HG03575 (cell line): ENCODE data around the gene CDH13.

Experiments
- ATAC-seq: cut with Tn5 transposase; IDR thresholded peaks from one replicate; pipeline ENCODE4 v1.9.1; 2021; ENCODE audit not compliant: unreplicated experiment, insufficient number of reproducible peaks, low FRiP score; ENCODE audit errors: extremely low read depth

CDH13 gene

DNA sequence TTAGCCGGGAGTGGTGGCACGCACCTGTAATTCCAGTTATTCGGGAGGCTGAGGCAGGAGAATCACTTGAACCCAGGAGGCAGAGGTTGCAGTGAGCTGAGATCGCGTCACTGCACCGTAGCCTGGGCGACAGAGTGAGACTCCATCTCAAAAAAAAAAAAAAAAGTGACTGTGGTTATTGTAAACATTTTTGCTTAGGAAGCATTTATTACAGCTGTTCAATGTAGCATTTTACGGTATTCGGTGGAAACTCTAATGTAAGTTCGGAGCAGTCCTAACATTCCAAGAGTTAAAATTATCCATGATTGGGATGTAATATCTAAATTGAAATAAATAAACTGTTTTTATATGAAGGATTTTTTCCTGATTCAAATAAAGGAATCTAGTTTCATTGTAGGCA is 926.2 kb downstream of the CDH13 start:
- ATAC-seq, result no peak

GRCh38 chr16:83554096-83554495 is 927.3 kb downstream of the CDH13 start:
- ATAC-seq, result no peak

- ATAC-seq, result no peak
These were observed 927.8 kb downstream of the CDH13 start for GRCh38 chr16:83554540-83554939.

- no peak for ATAC-seq
These were observed 935.1 kb downstream of the CDH13 start for GRCh38 chr16:83561876-83562275.

DNA sequence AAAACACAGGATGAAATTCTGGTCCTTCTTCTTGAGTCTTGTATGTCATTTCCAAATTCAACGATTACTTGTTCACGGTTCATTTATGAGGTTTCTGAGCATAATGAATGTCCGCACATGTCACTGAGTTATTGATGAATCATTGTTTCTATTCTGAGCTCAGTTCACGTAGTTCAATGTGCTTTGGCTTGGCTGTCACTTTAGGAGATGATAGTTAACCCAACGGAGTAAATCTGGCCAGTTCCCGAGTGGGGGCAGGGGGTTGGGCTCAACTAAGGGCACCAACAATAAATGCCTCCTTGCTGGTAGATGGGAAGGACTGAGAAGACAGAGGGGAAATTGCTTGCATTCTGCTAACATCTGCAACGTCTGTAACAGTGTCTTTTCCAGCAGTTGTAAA is 941.6 kb downstream of the CDH13 start:
- ATAC-seq, result no peak

DNA sequence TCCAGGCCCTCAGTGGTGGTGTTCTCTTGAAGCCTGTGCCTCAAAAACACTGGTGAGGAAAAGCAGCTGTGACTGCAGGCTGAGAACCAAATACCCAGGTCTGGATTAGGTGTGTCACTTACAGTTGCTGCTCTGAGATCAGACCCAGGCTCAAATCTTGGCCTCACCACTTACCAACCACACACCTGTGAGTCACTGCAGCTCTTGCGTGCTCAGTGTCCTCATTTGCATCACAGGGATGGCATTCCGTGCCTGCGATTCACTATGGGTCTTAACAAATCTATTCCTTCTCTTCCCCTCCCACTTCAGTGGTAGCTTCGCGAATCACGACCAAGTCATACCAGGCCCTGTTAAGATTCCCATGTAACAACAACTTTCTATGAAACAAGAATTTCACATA is 947.6 kb downstream of the CDH13 start:
- ATAC-seq, result no peak

DNA sequence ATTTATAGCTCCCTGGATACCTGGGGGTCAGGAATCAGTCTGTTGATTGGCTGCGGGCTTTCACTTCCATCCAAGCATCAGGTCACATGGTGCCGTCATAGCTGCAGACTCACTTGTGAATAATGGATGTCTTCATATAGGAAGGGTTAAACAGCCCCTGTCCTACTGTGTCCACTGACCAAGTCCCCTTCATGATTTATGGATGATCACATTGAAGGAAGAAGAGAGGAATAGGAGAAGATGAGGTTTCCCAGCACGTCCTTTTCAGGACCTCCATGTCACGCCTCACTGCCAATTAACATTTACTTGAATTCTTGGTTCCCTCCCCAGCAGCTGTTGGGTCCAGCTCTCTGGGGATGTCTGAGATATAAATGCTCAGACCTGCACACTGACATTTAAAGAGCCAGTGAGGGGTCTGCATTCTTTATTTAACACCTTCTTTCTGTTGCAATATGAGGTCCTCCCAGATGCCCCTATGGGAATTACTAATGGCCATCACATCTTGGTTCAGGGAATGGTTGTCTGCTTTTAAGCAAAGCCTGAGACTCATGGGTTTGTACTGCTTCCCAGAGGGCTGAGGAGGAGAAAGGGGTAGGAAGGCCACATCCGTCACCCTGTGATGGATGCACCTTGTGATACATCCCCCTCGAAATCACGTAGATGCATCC is 950.4 kb downstream of the CDH13 start:
- no peak for ATAC-seq

GRCh38 chr16:83578171-83578570 is 951.4 kb downstream of the CDH13 start:
- no peak for ATAC-seq

- no peak for ATAC-seq
These were observed 952.3 kb downstream of the CDH13 start for GRCh38 chr16:83579027-83579426.

GRCh38 chr16:83579436-83579835 is 952.7 kb downstream of the CDH13 start:
- ATAC-seq, result no peak

DNA sequence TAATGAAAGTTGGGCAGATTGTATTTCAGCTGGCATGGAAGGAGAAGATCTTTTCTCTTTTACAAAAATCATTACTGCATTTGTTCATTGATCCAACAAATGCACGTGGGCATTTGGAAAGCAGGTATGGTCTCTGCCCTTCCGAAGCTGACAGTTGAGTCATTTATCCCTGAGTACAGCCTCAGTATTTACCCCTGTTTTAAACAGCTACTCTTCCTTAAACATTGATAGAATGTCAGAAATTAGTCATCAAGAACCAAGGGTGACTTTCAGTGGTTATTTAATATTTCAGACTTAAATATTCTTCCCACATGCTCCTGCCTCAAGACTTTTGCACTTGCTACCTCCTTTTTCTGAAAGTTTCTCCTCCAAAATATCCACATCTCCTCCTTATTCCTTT is 954.3 kb downstream of the CDH13 start:
- ATAC-seq, result no peak

- no peak for ATAC-seq
These were observed 955.4 kb downstream of the CDH13 start for GRCh38 chr16:83581994-83582747.

DNA sequence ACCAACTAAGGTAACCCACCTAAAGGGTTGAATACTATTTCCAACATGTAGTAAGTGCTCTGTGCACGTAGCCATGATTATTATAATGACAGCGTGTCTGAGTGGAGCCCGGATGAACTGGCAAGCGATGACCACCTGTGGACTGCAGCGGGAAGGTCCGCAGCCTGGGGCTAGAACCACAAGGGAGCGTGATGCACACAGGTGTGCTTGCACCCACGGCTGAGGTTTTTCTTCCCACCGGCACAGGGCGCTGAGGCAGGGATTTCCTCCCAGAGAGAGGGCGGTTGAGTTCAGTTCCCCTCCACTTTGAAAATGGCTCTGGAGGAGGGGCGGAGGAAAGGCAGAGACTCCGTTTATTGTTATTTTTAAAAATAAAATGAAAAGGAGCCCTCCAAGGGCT is 959.3 kb downstream of the CDH13 start:
- ATAC-seq, result no peak

GRCh38 chr16:83586461-83587200 is 959.9 kb downstream of the CDH13 start:
- ATAC-seq, result no peak

DNA sequence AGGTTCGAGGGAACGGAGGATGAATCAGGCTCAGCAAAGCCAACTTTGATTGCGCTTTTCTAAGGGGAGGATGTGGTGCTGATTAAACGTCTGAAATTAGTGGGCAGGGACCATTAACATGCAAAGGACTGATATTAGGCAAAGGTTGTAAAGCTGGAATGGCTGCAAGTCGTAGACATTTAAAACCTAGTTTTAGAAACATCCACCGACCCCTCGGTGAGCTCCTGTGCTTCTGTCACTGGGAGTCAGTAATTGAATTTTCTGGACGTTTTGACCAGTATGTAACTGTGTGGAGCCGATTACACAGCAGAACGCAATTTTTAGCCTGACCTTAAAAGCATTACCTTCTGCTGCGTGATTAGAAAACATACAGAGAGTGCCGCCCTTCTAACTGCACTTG is 960.4 kb downstream of the CDH13 start:
- no peak for ATAC-seq

- no peak for ATAC-seq
These were observed 961.3 kb downstream of the CDH13 start for GRCh38 chr16:83588070-83588469.

DNA sequence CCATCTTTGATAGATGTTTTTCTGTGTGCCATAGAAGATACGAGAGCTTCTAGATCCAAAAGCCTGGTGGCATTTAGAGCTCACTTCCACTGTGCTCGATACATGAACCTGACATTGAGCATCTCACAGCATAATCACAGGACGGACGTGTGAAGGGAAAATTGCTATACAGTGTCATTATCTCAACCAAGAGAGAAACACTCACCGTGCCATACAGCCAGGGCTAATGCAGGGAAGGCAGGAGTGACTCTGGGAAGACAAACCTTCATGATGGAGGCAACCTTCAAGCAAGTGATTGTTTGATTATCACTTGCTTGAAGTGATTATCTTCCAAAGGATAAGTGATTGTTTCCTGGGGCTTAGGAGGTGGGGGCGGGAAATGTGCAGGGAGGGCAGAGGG is 962.8 kb downstream of the CDH13 start:
- ATAC-seq, result no peak

DNA sequence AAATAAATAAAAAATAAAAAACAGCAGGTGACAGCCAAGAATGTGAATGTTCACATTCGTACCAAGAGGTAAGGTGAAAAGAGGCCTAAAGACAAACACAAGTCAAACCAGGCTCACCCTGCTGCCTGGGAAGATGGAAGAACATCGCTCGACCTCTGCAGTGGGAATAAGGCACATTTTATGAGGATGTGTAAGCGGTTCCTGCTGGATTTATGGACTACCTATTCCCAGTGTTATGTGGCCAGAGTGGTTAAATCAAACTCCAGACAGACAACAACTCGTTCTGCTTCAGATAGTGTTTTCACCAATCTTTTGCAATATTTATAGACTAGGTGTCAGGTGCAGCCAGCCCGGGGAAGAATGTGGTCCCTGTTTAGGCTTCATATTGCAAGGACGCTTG is 966.0 kb downstream of the CDH13 start:
- no peak for ATAC-seq

DNA sequence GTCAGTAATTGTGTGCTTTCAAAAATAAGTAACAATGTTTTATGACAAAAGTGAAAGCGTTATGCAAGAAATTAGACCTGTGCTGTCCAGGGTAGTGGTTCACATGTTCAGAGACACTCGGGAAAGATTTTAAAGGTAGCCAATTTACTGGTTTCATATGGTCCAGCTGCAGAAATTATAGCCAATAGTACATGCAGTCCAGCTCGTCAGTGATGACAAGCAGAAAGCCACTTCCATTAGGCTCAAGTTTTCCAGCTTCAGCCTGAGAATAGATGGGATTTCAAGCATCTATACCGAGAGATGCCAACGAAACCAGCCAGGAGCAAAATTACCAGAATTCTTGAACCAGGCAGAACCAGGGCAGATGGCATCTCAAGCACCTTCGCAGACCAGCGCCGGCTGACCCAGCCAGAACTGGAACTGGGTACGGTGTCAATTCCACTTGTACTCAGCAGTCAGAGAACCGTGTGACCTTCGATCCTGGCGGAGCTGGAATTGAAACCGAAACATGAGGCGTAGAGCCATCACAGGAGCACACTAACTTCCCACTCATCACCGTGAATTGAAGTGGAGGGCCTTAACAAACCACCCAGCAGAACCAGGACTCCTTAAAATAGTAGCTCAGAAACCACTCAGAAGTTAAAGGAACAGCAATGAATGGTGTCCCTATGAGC is 973.2 kb downstream of the CDH13 start:
- ATAC-seq, result no peak
